SK-N-SH (cell line): Measurements from ENCODE around the gene GALNT8. TPM values are rescaled to one million over a fixed set of nuclear protein-coding genes. Genes with fewer than 3 reads are reported as not detected.

Experiments used
- CTCF ChIA-PET: fragments of 300-600, 350-600 bp; formaldehyde crosslinking; extraction: SDS; loops from one replicate; lab custom pipeline; 2021; lab: Yijun Ruan, JAX
- POLR2A ChIA-PET: fragments of 350-600 bp; sonication (Branson Sonifier 250); formaldehyde crosslinking; extraction: SDS; loops from one replicate; lab custom pipeline; 2020; ENCODE audit warnings: antibody characterized with exemption, inconsistent platforms; lab: Yijun Ruan, JAX
- DNase-seq: peaks from one replicate; pipeline ENCODE4 v3.0.0; 2012
- H2AFZ ChIP-seq: fragments of 200-600 bp; sonication (generic); 2 replicates; pipeline ENCODE4 v1.8.1; 2016; ENCODE audit warnings: antibody characterized with exemption, mild to moderate bottlenecking, low read depth
- H3F3A ChIP-seq: fragments of 200-600 bp; sonication (generic); replicated peaks from 2 replicates; pipeline ENCODE3; 2016; ENCODE audit warnings: antibody characterized with exemption, mild to moderate bottlenecking; ENCODE audit not compliant: insufficient read depth
- H3K27ac ChIP-seq, 2 experiments: fragments of 200-500 bp in 1 of 2; fragments of 200-600 bp in 1 of 2; sonication (Bioruptor generic) in 1 of 2; sonication (generic), shearing (Covaris generic) in 1 of 2; 2 replicates each; pipeline versions ENCODE4 v1.5.1 to v1.6.1; 2014 to 2016; ENCODE audit warnings: low read depth in 2 of 2, inconsistent platforms in 1 of 2, low read length in 1 of 2, mild to moderate bottlenecking in 1 of 2, mixed read lengths in 1 of 2
- H3K27me3 ChIP-seq: fragments of 200-600 bp; sonication (generic), shearing (Covaris generic); 2 replicates; pipeline ENCODE4 v1.6.1; 2016; ENCODE audit warnings: mixed run types; ENCODE audit not compliant: insufficient read depth
- H3K36me3 ChIP-seq, 2 experiments: fragments of 200-500 bp in 1 of 2; fragments of 200-600 bp in 1 of 2; sonication (Bioruptor generic) in 1 of 2; sonication (generic) in 1 of 2; replicated peaks in 1 of 2; 2 replicates each; pipeline versions ENCODE3 to v1.5.1; 2014 to 2016; ENCODE audit warnings: low read length in 1 of 2, mild to moderate bottlenecking in 1 of 2; ENCODE audit not compliant: insufficient read depth in 2 of 2, control insufficient read depth in 1 of 2
- H3K4me1 ChIP-seq, 2 experiments: fragments of 200-500 bp in 1 of 2; fragments of 200-600 bp in 1 of 2; sonication (Bioruptor generic) in 1 of 2; sonication (generic), shearing (Covaris generic) in 1 of 2; 2 replicates each; pipeline versions ENCODE4 v1.5.1 to v1.6.1; 2014 to 2016; ENCODE audit warnings: low read depth in 1 of 2, low read length in 1 of 2, mixed run types in 1 of 2; ENCODE audit not compliant: insufficient read depth in 2 of 2, control insufficient read depth in 1 of 2
- H3K4me2 ChIP-seq: fragments of 200-600 bp; sonication (generic), shearing (Covaris generic); 2 replicates; pipeline ENCODE4 v1.6.1; 2017; ENCODE audit warnings: mixed run types
- H3K4me3 ChIP-seq, 2 experiments: fragments of 200-500 bp in 1 of 2; fragments of 200-600 bp in 1 of 2; sonication (Bioruptor generic) in 1 of 2; sonication (generic), shearing (Covaris generic) in 1 of 2; 2 replicates each; pipeline versions ENCODE4 v1.5.1 to v1.8.1; 2014 to 2016; ENCODE audit warnings: low read depth in 2 of 2, inconsistent platforms in 1 of 2, low read length in 1 of 2, mild to moderate bottlenecking in 1 of 2, mixed read lengths in 1 of 2, moderate library complexity in 1 of 2
- H3K79me2 ChIP-seq: fragments of 200-600 bp; sonication (generic); 2 replicates; pipeline ENCODE4 v1.8.1; 2017; ENCODE audit warnings: mild to moderate bottlenecking; ENCODE audit not compliant: insufficient read depth
- H3K9ac ChIP-seq: fragments of 200-600 bp; sonication (generic); 2 replicates; pipeline ENCODE4 v1.6.1; 2017; ENCODE audit warnings: mixed run types
- H3K9me2 ChIP-seq: fragments of 200-600 bp; sonication (generic); 2 replicates; pipeline ENCODE4 v1.6.1; 2017; ENCODE audit warnings: mixed run types
- H3K9me3 ChIP-seq: fragments of 200-600 bp; sonication (generic); 2 replicates; pipeline ENCODE4 v1.6.1; 2017; ENCODE audit warnings: mixed run types, mild to moderate bottlenecking, moderate library complexity
- H4K20me1 ChIP-seq: fragments of 200-600 bp; sonication (generic); 2 replicates; pipeline ENCODE4 v1.6.1; 2017; ENCODE audit warnings: mild to moderate bottlenecking, mixed run types; ENCODE audit not compliant: insufficient read depth
- CHD2 ChIP-seq: fragments of 150-350 bp; IDR thresholded peaks from 2 replicates; pipeline ENCODE4 v1.6.1; 2018; ENCODE audit warnings: low read length; ENCODE audit not compliant: partially characterized antibody
- EP300 ChIP-seq, 2 experiments: IDR thresholded peaks; 2 replicates each; pipeline versions ENCODE4 v1.4.0 to v1.6.1; 2012; ENCODE audit warnings: borderline replicate concordance in 1 of 2, low read depth in 1 of 2, low read length in 1 of 2
- FOSL2 ChIP-seq: IDR thresholded peaks from 2 replicates; pipeline ENCODE4 v1.4.0; 2012; ENCODE audit warnings: low read depth, mild to moderate bottlenecking, moderate library complexity, borderline replicate concordance
- FOXJ3 ChIP-seq: sonication (generic); formaldehyde crosslinking; IDR thresholded peaks from 2 replicates; pipeline ENCODE4 v1.5.1; 2020; ENCODE audit warnings: mild to moderate bottlenecking, missing genetic modification reagents
- JUND ChIP-seq: IDR thresholded peaks from 2 replicates; pipeline ENCODE4 v1.4.0; 2012
- MXI1 ChIP-seq: IDR thresholded peaks from 2 replicates; pipeline ENCODE4 v1.6.1; 2012; ENCODE audit warnings: mild to moderate bottlenecking, low read depth, low read length, improper control_type of control experiment
- NRF1 ChIP-seq: IDR thresholded peaks from 2 replicates; pipeline ENCODE4 v1.6.1; 2012; ENCODE audit warnings: low read depth, mild to moderate bottlenecking, low read length
- RAD21 ChIP-seq: IDR thresholded peaks from 2 replicates; pipeline ENCODE4 v1.6.1; 2012; ENCODE audit warnings: mild to moderate bottlenecking, low read length
- RCOR1 ChIP-seq: fragments of 150-350 bp; IDR thresholded peaks from 2 replicates; pipeline ENCODE4 v1.6.1; 2017; ENCODE audit warnings: antibody characterized with exemption, low read length
- RXRA ChIP-seq: IDR thresholded peaks from 2 replicates; pipeline ENCODE4 v1.4.0; 2012; ENCODE audit warnings: low read depth, mild to moderate bottlenecking, borderline replicate concordance
- SIN3A ChIP-seq: IDR thresholded peaks from 2 replicates; pipeline ENCODE4 v1.6.1; 2012; ENCODE audit warnings: low read depth, mild to moderate bottlenecking, low read length, moderate library complexity, borderline replicate concordance
- SMC3 ChIP-seq: IDR thresholded peaks from 2 replicates; pipeline ENCODE4 v1.6.1; 2012; ENCODE audit warnings: low read depth, low read length, improper control_type of control experiment
- TCF12 ChIP-seq: IDR thresholded peaks from 2 replicates; pipeline ENCODE4 v1.4.0; 2012
- WGBS: methylation state at CpG from one replicate; pipeline ENCODE4 v1.1.6; 2017; ENCODE audit warnings: low lambda C conversion rate; 5-methylcytosine and 5-hydroxymethylcytosine counted together
- polyA plus RNA-seq, 3 experiments: library from polyadenylated mRNA; depleted of rRNA; stranded (reverse); fragments of >200 nt; gene quantifications; 2 replicates each; pipeline ENCODE4 v1.2.3, GENCODE V29; 2012
- TF ChIP-seq, protein P1 (sequence below): fragments of 200-600 bp; sonication (generic); IDR thresholded peaks from 2 replicates; pipeline ENCODE4 v1.6.1; 2017; ENCODE audit warnings: antibody characterized with exemption, mild to moderate bottlenecking, moderate library complexity
- TF ChIP-seq, protein P2 (sequence below): IDR thresholded peaks from 2 replicates; pipeline ENCODE4 v1.4.0; 2012; ENCODE audit warnings: low read depth, borderline replicate concordance
- TF ChIP-seq, protein P3 (sequence below): IDR thresholded peaks from 2 replicates; pipeline ENCODE4 v1.6.1; 2012; ENCODE audit warnings: mild to moderate bottlenecking, low read depth, low read length, moderate library complexity
- TF ChIP-seq, protein P4 (sequence below): fragments of 150-350 bp; IDR thresholded peaks from 2 replicates; pipeline ENCODE4 v1.6.1; 2017; ENCODE audit warnings: antibody characterized with exemption, low read length, low read depth, borderline replicate concordance

GALNT8 gene
- polyA plus RNA-seq, 1 of the 3 experiments (the other 2 are of a cell fraction): not detected

DNA sequence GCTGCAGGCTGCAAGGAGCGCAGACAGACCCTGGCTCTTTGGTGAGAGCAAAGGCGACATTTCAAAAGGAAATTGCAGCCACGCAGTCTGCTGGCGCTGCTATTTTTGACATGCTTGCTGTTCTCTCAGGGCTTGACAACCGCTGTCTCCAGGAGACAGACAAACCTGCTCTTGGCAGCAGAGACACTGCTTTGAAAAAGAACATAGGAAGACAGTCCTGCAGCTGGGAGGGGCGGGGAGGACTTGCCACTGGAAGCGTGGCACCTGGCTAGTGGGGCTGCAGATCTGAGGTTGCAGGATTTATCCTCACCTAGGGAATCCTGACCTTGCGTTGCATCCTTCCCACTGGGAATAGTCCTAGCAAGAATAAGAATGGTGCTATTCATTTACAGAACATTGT lies 97.7 kb downstream of the GALNT8 start:
- no peaks in the 10 kb centered on the region for H3K79me2 ChIP-seq
- WGBS: 32% methylated on average over 8 of the region's 8 CpGs
- H3K9me3 ChIP-seq: no peaks in the 10 kb centered on the region
- no peak overlapping the region for H3K4me3 ChIP-seq
- no peaks in the 10 kb centered on the region for H3K9me2 ChIP-seq
- ChIA-PET CTCF (no interaction called here), POLR2A (no interaction called here)
- H3K9ac ChIP-seq: no peak overlapping the region
- H3K27ac ChIP-seq: no peak overlapping the region
- no peak for DNase-seq
- no peaks in the 10 kb centered on the region for H4K20me1 ChIP-seq
- no peaks in the 10 kb centered on the region for H3K4me1 ChIP-seq
- H3F3A ChIP-seq: no peaks in the 10 kb centered on the region
- peaks cover 39% of the 10 kb centered on the region; the same call in 1 of the 2 replicates for H3K27me3 ChIP-seq
- no peak for TF ChIP-seq FOXJ3 (CRISPR knock-in tag)
- TF ChIP-seq, protein P1, sequence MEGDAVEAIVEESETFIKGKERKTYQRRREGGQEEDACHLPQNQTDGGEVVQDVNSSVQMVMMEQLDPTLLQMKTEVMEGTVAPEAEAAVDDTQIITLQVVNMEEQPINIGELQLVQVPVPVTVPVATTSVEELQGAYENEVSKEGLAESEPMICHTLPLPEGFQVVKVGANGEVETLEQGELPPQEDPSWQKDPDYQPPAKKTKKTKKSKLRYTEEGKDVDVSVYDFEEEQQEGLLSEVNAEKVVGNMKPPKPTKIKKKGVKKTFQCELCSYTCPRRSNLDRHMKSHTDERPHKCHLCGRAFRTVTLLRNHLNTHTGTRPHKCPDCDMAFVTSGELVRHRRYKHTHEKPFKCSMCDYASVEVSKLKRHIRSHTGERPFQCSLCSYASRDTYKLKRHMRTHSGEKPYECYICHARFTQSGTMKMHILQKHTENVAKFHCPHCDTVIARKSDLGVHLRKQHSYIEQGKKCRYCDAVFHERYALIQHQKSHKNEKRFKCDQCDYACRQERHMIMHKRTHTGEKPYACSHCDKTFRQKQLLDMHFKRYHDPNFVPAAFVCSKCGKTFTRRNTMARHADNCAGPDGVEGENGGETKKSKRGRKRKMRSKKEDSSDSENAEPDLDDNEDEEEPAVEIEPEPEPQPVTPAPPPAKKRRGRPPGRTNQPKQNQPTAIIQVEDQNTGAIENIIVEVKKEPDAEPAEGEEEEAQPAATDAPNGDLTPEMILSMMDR: no peak
- no peak for TF ChIP-seq NRF1
- TF ChIP-seq, protein P2, sequence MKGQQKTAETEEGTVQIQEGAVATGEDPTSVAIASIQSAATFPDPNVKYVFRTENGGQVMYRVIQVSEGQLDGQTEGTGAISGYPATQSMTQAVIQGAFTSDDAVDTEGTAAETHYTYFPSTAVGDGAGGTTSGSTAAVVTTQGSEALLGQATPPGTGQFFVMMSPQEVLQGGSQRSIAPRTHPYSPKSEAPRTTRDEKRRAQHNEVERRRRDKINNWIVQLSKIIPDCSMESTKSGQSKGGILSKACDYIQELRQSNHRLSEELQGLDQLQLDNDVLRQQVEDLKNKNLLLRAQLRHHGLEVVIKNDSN: no peak
- TF ChIP-seq RCOR1: no peak
- no peak for TF ChIP-seq MXI1
- H2AFZ ChIP-seq: no peak overlapping the region
- H3K4me2 ChIP-seq: no peak overlapping the region
- H3K36me3 ChIP-seq: no peaks in the 10 kb centered on the region

DNA sequence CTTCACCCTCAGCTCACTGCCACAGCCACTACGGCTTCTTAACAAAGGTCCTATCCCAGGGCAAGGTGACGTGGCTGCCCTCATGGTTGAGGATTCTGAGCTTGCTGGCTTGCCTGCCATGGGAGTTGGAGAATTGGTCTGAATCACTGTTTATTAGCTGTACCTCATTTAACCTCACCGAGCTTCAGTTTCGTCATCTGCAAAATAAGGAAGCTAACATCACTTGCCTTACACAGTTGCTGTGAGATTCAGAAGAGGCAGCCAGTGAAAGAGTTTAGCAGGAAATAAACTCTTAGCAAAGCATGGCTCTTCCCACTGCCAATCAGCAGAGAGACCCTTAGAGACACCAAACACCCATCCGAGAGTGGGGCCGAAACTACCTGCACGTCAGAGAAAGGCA lies 99.5 kb downstream of the GALNT8 start:
- CTCF ChIA-PET: interaction anchor here (1.1 to 1.5 kb wide), 3 partner anchors 30 to 62 kb away, joined by 3 to 5 read pairs (median 4); no protein-coding TSS in a partner anchor
- DNase-seq: no peak
- POLR2A ChIA-PET: no interaction called here
- 36% methylated on average over 7 of the region's 7 CpGs for WGBS
- Histone ChIP-seq H4K20me1 (no peaks in the 10 kb centered on the region), H3K9me2 (no peaks in the 10 kb centered on the region), H3K9me3 (no peaks in the 10 kb centered on the region), H3K4me2 (no peak overlapping the region), H3F3A (peaks cover 8% of the 10 kb centered on the region), H3K27ac (no peak overlapping the region), H3K4me1 (no peaks in the 10 kb centered on the region), H2AFZ (no peak overlapping the region), H3K36me3 (no peaks in the 10 kb centered on the region), H3K4me3 (no peak overlapping the region), H3K9ac (no peak overlapping the region), H3K27me3 (peaks cover 39% of the 10 kb centered on the region; the same call in 1 of the 2 replicates), H3K79me2 (no peaks in the 10 kb centered on the region)
- TF ChIP-seq, protein P1: no peak
- no peak for TF ChIP-seq TCF12
- TF ChIP-seq, protein P3, sequence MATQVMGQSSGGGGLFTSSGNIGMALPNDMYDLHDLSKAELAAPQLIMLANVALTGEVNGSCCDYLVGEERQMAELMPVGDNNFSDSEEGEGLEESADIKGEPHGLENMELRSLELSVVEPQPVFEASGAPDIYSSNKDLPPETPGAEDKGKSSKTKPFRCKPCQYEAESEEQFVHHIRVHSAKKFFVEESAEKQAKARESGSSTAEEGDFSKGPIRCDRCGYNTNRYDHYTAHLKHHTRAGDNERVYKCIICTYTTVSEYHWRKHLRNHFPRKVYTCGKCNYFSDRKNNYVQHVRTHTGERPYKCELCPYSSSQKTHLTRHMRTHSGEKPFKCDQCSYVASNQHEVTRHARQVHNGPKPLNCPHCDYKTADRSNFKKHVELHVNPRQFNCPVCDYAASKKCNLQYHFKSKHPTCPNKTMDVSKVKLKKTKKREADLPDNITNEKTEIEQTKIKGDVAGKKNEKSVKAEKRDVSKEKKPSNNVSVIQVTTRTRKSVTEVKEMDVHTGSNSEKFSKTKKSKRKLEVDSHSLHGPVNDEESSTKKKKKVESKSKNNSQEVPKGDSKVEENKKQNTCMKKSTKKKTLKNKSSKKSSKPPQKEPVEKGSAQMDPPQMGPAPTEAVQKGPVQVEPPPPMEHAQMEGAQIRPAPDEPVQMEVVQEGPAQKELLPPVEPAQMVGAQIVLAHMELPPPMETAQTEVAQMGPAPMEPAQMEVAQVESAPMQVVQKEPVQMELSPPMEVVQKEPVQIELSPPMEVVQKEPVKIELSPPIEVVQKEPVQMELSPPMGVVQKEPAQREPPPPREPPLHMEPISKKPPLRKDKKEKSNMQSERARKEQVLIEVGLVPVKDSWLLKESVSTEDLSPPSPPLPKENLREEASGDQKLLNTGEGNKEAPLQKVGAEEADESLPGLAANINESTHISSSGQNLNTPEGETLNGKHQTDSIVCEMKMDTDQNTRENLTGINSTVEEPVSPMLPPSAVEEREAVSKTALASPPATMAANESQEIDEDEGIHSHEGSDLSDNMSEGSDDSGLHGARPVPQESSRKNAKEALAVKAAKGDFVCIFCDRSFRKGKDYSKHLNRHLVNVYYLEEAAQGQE: no peak
- TF ChIP-seq RXRA: no peak
- no peak for TF ChIP-seq MXI1
- TF ChIP-seq CHD2: no peak
- no peak for TF ChIP-seq NRF1
- TF ChIP-seq JUND: no peak
- TF ChIP-seq FOSL2: no peak
- no peak for TF ChIP-seq SIN3A
- TF ChIP-seq EP300 (IDR thresholded peaks at IDR 0.05; ENCODE audit: borderline replicate concordance in 1 of 2, low read depth in 1 of 2, low read length in 1 of 2): no peak
- no peak for TF ChIP-seq RAD21
- TF ChIP-seq, protein P4, sequence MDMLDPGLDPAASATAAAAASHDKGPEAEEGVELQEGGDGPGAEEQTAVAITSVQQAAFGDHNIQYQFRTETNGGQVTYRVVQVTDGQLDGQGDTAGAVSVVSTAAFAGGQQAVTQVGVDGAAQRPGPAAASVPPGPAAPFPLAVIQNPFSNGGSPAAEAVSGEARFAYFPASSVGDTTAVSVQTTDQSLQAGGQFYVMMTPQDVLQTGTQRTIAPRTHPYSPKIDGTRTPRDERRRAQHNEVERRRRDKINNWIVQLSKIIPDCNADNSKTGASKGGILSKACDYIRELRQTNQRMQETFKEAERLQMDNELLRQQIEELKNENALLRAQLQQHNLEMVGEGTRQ: no peak
- no peak for TF ChIP-seq SMC3
- TF ChIP-seq FOXJ3 (CRISPR knock-in tag): no peak
